Measurements from ENCODE around the gene GATA5. TPM values are rescaled to one million over a fixed set of nuclear protein-coding genes. Genes with fewer than 3 reads are reported as not detected.

The GATA5 gene
- total and polyA plus RNA-seq, 10 of the 15 experiments (the other 5 are each of a cell fraction or from before 2014, with no cell fraction given): not detected

- no peaks in the 10 kb centered on the region for H3K79me2 ChIP-seq (ENCODE audit: control insufficient read depth, insufficient read depth, low read length)
- H4K20me1 ChIP-seq (ENCODE audit: control insufficient read depth, insufficient read depth): no peaks in the 10 kb centered on the region
- H3K36me3 ChIP-seq (ENCODE audit: control insufficient read depth in 2 of 2, insufficient read depth in 2 of 2, low read length in 1 of 2): no peaks in the 10 kb centered on the region
- ChIA-PET RAD21 (ENCODE audit: unreplicated experiment) (no interaction called here), POLR2A (no interaction called here), CTCF (interaction anchor here (1.0 kb wide), 1 partner anchor 198 kb away, joined by 3 read pairs; no protein-coding TSS in a partner anchor), SMC1A (ENCODE audit: uncharacterized antibody, unreplicated experiment) (no interaction called here)
- no peaks in the 10 kb centered on the region for H3K9me3 ChIP-seq (replicated peaks; ENCODE audit: control insufficient read depth, insufficient read depth, low read length)
- ATAC-seq (no peak), FAIRE-seq (no peak), DNase-seq (ENCODE audit: low read depth, low spot score) (no peak)
- no peak overlapping the region for H3K9ac ChIP-seq (ENCODE audit: control insufficient read depth, insufficient read depth, low read length)
- intact Hi-C loops (cut with micrococcal nuclease; ENCODE audit: unreplicated experiment) (no loop called here), in situ Hi-C loops (cut with MboI) (no loop called here)
- H3K4me2 ChIP-seq (ENCODE audit: control insufficient read depth, insufficient read depth): no peak overlapping the region
- no peak overlapping the region for H3K4me3 ChIP-seq
- WGBS (ENCODE audit: insufficient coverage, insufficient replicate concordance, low lambda C conversion rate, missing lambda C conversion rate): 36% methylated on average over 19 of the region's 19 CpGs
- no peak overlapping the region for H2AFZ ChIP-seq (ENCODE audit: control insufficient read depth, low read depth, low read length)
- no peaks in the 10 kb centered on the region for H3K4me1 ChIP-seq (ENCODE audit: control insufficient read depth, insufficient read depth, low read length)
- no peaks in the 10 kb centered on the region; a peak in 1 of 4 replicates for H3K27me3 ChIP-seq (replicated peaks in 1 of 2; ENCODE audit: control insufficient read depth in 2 of 2, insufficient read depth in 2 of 2, low read length in 1 of 2)
- H3K27ac ChIP-seq (ENCODE audit: control insufficient read depth, insufficient read depth): no peak overlapping the region
- no TSS peak for BruUV-seq (replicated peaks)
- TF ChIP-seq FOXM1 (IDR thresholded peaks at IDR 0.05; ENCODE audit: low read depth, low read length): no peak
- no peak for TF ChIP-seq SPI1 (IDR thresholded peaks at IDR 0.05; ENCODE audit: borderline replicate concordance, insufficient read depth, low read depth, low read length)
- no peak for TF ChIP-seq NRF1 (conservative IDR thresholded peaks at IDR 0.05; ENCODE audit: low read depth, low read length)
- no peak for TF ChIP-seq PML (IDR thresholded peaks at IDR 0.05; ENCODE audit: low read length)
- no peak for TF ChIP-seq CEBPB (IDR thresholded peaks at IDR 0.05; ENCODE audit: borderline replicate concordance in 1 of 2, low read depth in 2 of 2, low read length in 2 of 2)
- no peak for TF ChIP-seq FOS (IDR thresholded peaks at IDR 0.05; ENCODE audit: borderline replicate concordance, extremely low read depth, insufficient read length)
Measured at GRCh38 chr20:62418709-62419487, 56.9 kb downstream of the GATA5 start.
